GM13977 (cell line): ENCODE data around the gene IL18R1.
"Not testable (repeated sequence)": the region's sequence is repeated elsewhere in the genome, so short reads cannot be mapped to it uniquely, and the experiment has no call there.

ENCODE experiments used
- DNase-seq: peaks from one replicate; pipeline ENCODE4 v3.0.0; 2012; ENCODE audit warnings: low spot score
- CTCF ChIP-seq: IDR thresholded peaks from 2 replicates; pipeline ENCODE4 v1.5.1; 2012; ENCODE audit warnings: mild to moderate bottlenecking, control low read depth; ENCODE audit not compliant: insufficient read depth; ENCODE audit errors: extremely low read depth, missing control alignments
- in situ Hi-C: fragments of 300-500 bp; cut with MboI; formaldehyde crosslinking; loops from one replicate; pipeline ENCODE4 v1.12.0; 2022; ENCODE audit warnings: low sequenced_read_pairs, low pct_unique_long_range_greater_than_20kb, mixed read lengths, inconsistent platforms; ENCODE audit not compliant: unreplicated experiment

The IL18R1 gene

GRCh38 chr2:102315921-102316320 lies 39.7 kb upstream of the IL18R1 start:
- no peak for TF ChIP-seq CTCF
- in situ Hi-C loops, result loop anchor here (25.0 kb wide), 2 partner anchors 104 to 121 kb away; no protein-coding TSS in a partner anchor
- DNase-seq, result no peak

GRCh38 chr2:102317715-102318114 lies 37.9 kb upstream of the IL18R1 start:
- no peak for DNase-seq
- no peak for TF ChIP-seq CTCF
- in situ Hi-C loops, result loop anchor here (25.0 kb wide), 2 partner anchors 105 to 120 kb away; no protein-coding TSS in a partner anchor

DNA sequence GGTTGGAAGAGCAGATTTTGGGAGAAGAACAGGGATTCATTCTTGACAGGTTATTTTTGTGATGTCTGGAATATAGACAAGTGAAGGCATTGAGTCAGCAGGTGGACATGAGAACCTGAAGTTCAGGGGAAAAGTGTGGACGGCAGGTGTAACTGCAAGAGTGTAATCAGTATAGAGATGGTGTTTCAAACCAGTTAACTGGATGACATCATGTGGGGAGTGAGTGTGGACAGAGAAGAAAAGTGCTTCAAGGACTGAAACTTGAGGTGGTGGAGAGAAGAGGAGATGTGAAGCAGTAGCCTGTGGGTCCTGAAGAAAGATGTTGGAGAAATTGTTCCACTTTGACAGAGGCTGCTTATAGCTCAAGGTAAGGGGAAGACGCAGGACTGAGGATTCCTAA lies 37.2 kb upstream of the IL18R1 start:
- in situ Hi-C loops, result loop anchor here (25.0 kb wide), 2 partner anchors 106 to 119 kb away; no protein-coding TSS in a partner anchor
- DNase-seq, result peak; percentile 10
- no peak for TF ChIP-seq CTCF

GRCh38 chr2:102321941-102322719 lies 33.5 kb upstream of the IL18R1 start:
- TF ChIP-seq CTCF, result no peak
- in situ Hi-C loops, result loop anchor here (25.0 kb wide), 2 partner anchors 110 to 115 kb away; no protein-coding TSS in a partner anchor
- no peak for DNase-seq

DNA sequence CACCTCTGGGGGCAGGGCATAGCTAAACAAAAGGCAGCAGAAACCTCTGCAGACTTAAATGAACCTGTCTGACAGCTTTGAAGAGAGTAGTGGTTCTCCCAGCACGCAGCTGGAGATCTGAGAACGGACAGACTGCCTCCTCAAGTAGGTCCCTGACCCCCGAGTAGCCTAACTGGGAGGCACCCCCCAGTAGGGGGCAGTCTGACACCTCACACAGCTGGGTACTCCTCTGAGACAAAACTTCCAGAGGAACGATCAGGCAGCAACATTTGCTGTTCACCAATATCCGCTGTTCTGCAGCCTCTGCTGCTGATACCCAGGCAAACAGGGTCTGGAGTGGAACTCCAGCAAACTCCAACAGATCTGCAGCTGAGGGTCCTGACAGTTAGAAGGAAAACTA lies 30.7 kb upstream of the IL18R1 start:
- in situ Hi-C loops, result loop anchor here (25.0 kb wide), 2 partner anchors 112 to 113 kb away; no protein-coding TSS in a partner anchor
- DNase-seq, result not testable (repeated sequence)

GRCh38 chr2:102331311-102331980 lies 24.1 kb upstream of the IL18R1 start:
- no peak for DNase-seq
- no peak for TF ChIP-seq CTCF
- in situ Hi-C loops, result no loop called here

GRCh38 chr2:102334486-102334885 lies 21.1 kb upstream of the IL18R1 start:
- DNase-seq, result no peak
- in situ Hi-C loops, result no loop called here
- no peak for TF ChIP-seq CTCF
